Measurements from ENCODE around the gene ADARB2. TPM values are rescaled to one million over a fixed set of nuclear protein-coding genes. Genes with fewer than 3 reads are reported as not detected.

The ADARB2 gene
- total RNA-seq, 2 experiments from 2014 or later, result 0.17 to 0.30 TPM

DNA sequence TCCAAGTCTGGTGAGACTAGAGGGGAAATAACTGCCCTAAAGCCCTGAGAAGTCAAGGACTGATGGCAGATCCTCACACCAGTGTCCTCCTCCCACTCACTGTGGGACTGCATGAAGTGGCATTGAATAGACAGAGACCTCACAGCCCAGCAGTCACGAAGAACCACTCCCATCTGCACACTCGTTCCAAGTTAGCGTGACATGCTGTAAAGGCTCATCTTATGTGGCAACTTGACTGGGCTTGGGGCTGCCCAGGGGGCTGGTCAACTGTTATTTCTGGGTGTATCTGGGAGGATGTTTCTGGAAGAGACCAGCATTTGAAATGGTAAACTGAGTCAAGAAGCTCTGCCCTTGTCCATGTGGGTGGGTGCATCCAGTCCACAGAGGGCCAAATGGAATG is 104.7 kb downstream of the ADARB2 start:
- ChIA-PET CTCF (no interaction called here), POLR2A (no interaction called here)
- Mint-ChIP-seq H3K36me3 (ENCODE audit: low read depth) (no peaks in the 10 kb centered on the region), H3K9me3 (no peaks in the 10 kb centered on the region), H3K4me1 (peaks cover 5% of the 10 kb centered on the region), H3K4me3 (no peak overlapping the region), H3K27ac (no peak overlapping the region), H3K27me3 (no peaks in the 10 kb centered on the region)
- no peak for DNase-seq

GRCh38 chr10:1632141-1632540 is 105.2 kb downstream of the ADARB2 start:
- H3K36me3 Mint-ChIP-seq (ENCODE audit: low read depth), result no peaks in the 10 kb centered on the region
- POLR2A ChIA-PET, result no interaction called here
- H3K27ac Mint-ChIP-seq, result no peak overlapping the region
- peaks cover 5% of the 10 kb centered on the region for H3K4me1 Mint-ChIP-seq
- H3K4me3 Mint-ChIP-seq, result no peak overlapping the region
- no peaks in the 10 kb centered on the region for H3K27me3 Mint-ChIP-seq
- H3K9me3 Mint-ChIP-seq, result no peaks in the 10 kb centered on the region
- DNase-seq, result no peak
- CTCF ChIA-PET, result no interaction called here

DNA sequence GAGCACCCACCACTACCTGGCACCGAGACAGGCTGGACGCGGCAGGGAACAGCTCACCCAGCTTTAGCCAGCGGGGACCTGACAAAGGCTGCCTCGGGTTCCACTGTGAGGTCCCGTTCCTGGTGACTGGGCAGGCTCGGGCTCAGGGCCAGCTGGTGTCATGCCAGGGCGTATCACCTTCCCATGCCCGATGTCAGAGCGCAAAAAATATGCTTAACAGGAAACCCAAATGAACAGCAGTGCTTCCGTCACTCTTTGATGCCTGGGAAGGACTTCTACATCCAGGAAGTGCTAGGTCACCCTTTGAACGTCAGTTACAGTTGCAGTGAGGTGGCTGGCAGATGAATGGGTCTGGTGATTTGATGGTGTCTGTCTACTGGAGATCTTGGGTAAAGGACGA is 106.0 kb downstream of the ADARB2 start:
- ChIA-PET CTCF (no interaction called here), POLR2A (no interaction called here)
- H3K27me3 Mint-ChIP-seq, result no peaks in the 10 kb centered on the region
- no peak for DNase-seq
- peak overlapping the region; percentile 33 for H3K27ac Mint-ChIP-seq
- H3K36me3 Mint-ChIP-seq (ENCODE audit: low read depth), result no peaks in the 10 kb centered on the region
- H3K4me3 Mint-ChIP-seq, result no peak overlapping the region
- H3K4me1 Mint-ChIP-seq, result peaks cover 5% of the 10 kb centered on the region
- no peaks in the 10 kb centered on the region for H3K9me3 Mint-ChIP-seq

- Mint-ChIP-seq H3K9me3 (no peaks in the 10 kb centered on the region), H3K4me3 (no peak overlapping the region), H3K4me1 (peaks cover 5% of the 10 kb centered on the region), H3K27me3 (no peaks in the 10 kb centered on the region), H3K27ac (no peak overlapping the region), H3K36me3 (ENCODE audit: low read depth) (no peaks in the 10 kb centered on the region)
- POLR2A ChIA-PET, result no interaction called here
- no peak for DNase-seq
- CTCF ChIA-PET, result no interaction called here
These were observed 107.0 kb downstream of the ADARB2 start for GRCh38 chr10:1630304-1630703.

DNA sequence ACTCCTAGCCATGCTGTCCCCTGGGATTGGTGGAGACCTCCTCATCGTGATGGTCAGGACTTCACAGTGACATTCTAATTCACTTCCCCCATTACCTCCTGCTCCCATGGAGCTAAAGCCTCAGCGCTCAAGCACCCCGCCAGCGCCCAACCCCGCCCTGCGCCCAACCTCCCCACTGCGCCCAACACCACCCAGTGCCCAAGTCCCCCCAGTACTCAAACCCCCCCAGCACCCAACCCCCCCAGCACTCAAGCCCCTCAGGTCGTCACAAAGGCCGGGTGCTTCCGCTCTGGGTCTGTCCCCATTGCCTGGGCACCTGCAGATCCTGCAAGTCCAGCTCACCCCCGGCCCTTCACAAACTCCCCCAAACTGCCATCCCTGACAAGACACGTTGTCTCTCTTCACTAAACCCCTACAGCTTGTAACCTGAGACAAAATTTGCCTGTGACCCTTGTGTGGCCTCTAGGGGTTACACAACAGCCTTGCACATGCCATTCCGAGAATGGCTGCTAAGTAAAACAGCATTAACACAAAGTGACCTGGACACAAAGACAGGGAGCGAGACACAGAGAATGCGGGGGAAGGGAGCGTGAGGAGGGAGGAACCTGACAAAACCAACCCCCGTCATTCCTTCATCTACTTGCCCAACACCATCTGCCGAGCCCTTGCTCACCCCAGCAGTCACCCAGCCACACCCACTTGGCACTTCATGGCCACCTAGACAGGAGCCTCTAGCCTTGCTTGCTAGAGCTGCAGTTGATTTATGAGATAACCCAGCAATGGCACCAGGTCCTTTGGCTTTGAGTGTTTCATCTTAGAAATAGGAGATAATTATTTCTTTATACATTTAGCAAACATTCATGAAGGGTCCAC is 107.8 kb downstream of the ADARB2 start:
- H3K27ac Mint-ChIP-seq, result no peak overlapping the region
- peaks cover 5% of the 10 kb centered on the region for H3K4me1 Mint-ChIP-seq
- H3K27me3 Mint-ChIP-seq, result no peaks in the 10 kb centered on the region
- H3K9me3 Mint-ChIP-seq, result no peaks in the 10 kb centered on the region
- no peaks in the 10 kb centered on the region for H3K36me3 Mint-ChIP-seq (ENCODE audit: low read depth)
- DNase-seq, result no peak
- POLR2A ChIA-PET, result no interaction called here
- no peak overlapping the region for H3K4me3 Mint-ChIP-seq
- CTCF ChIA-PET, result no interaction called here

DNA sequence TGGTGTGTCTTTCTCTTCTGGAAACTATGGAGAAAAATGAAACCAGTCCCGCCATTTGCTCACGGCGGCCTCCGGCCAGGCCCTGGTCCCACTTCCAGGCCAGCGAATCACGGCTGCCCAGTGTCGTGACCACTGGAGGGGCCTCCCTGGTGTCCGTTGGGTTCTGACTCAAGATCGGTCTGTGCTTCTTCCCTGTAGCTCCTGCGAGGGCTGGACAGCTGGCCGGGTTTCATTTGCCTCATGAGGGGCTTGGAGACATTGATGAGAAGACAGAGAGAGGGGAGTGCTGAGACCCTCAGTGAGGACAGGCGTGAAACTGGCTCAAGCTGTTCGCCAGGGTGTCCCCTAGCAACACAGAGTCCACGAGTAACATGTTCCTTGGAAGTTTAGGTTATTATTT is 108.6 kb downstream of the ADARB2 start:
- Mint-ChIP-seq H3K27ac (no peak overlapping the region), H3K9me3 (no peaks in the 10 kb centered on the region), H3K27me3 (no peaks in the 10 kb centered on the region), H3K4me1 (peaks cover 5% of the 10 kb centered on the region), H3K4me3 (no peak overlapping the region), H3K36me3 (ENCODE audit: low read depth) (no peaks in the 10 kb centered on the region)
- POLR2A ChIA-PET, result no interaction called here
- DNase-seq, result no peak
- CTCF ChIA-PET, result no interaction called here

- Mint-ChIP-seq H3K4me3 (no peak overlapping the region), H3K36me3 (ENCODE audit: low read depth) (no peaks in the 10 kb centered on the region), H3K4me1 (peaks cover 5% of the 10 kb centered on the region), H3K27ac (no peak overlapping the region), H3K9me3 (no peaks in the 10 kb centered on the region), H3K27me3 (no peaks in the 10 kb centered on the region)
- ChIA-PET POLR2A (no interaction called here), CTCF (no interaction called here)
- DNase-seq, result no peak
These were observed 109.4 kb downstream of the ADARB2 start for GRCh38 chr10:1627945-1628344.

DNA sequence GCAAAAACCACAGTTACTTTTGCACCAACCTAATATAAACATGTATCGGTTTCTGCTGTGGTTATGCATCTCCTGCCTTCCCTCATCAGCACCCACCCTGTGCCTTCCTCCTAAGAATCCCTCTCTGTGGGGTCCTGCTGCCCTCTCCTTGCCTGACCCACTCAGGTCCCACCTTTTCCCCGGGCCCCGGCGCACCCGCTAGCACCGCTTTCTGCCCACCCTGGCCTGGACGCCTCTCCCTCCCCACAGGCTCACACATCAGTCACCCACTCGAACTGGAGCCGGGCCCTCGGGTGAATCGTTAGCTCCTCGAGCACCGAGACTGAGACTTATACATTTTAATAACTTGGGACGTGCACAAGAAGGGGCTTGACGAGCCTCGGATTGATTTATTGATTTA is 110.5 kb downstream of the ADARB2 start:
- Mint-ChIP-seq H3K4me3 (no peak overlapping the region), H3K27ac (no peak overlapping the region), H3K4me1 (peaks cover 5% of the 10 kb centered on the region), H3K9me3 (no peaks in the 10 kb centered on the region), H3K27me3 (peaks cover 2% of the 10 kb centered on the region), H3K36me3 (ENCODE audit: low read depth) (no peaks in the 10 kb centered on the region)
- CTCF ChIA-PET, result no interaction called here
- POLR2A ChIA-PET, result no interaction called here
- no peak for DNase-seq

GRCh38 chr10:1626410-1626809 is 110.9 kb downstream of the ADARB2 start:
- Mint-ChIP-seq H3K9me3 (no peaks in the 10 kb centered on the region), H3K27ac (peak overlapping the region; percentile 2), H3K36me3 (ENCODE audit: low read depth) (no peaks in the 10 kb centered on the region), H3K4me1 (peaks cover 4% of the 10 kb centered on the region), H3K27me3 (peaks cover 2% of the 10 kb centered on the region), H3K4me3 (no peak overlapping the region)
- CTCF ChIA-PET, result no interaction called here
- POLR2A ChIA-PET, result no interaction called here
- DNase-seq, result no peak

- DNase-seq, result no peak
- Mint-ChIP-seq H3K27ac (no peak overlapping the region), H3K36me3 (ENCODE audit: low read depth) (no peaks in the 10 kb centered on the region), H3K4me3 (no peak overlapping the region), H3K27me3 (peaks cover 2% of the 10 kb centered on the region), H3K4me1 (no peaks in the 10 kb centered on the region), H3K9me3 (no peaks in the 10 kb centered on the region)
- POLR2A ChIA-PET, result no interaction called here
- CTCF ChIA-PET, result no interaction called here
These were observed 111.6 kb downstream of the ADARB2 start for GRCh38 chr10:1625731-1626130.

DNA sequence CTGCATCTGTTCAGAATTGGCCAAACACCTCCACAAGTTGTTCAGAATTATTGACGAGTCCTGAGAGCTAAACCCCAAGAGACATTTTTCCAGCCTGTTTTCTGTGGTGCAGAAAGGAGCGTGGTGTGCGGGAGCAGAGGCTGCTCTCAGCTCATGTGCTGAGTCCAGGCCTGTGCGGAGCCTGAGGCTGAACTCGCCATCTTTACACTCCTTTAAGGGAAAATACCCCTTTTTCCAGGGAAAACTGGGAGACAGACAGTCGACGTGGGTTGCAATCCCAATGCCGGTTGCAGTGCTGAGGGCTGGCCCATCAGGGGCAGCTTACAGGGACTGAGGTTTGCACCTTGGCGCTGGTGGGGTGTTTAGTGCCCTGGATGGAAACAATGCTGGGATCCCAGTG is 112.2 kb downstream of the ADARB2 start:
- Mint-ChIP-seq H3K36me3 (ENCODE audit: low read depth) (no peaks in the 10 kb centered on the region), H3K4me1 (no peaks in the 10 kb centered on the region), H3K4me3 (no peak overlapping the region), H3K27ac (no peak overlapping the region), H3K27me3 (peaks cover 2% of the 10 kb centered on the region), H3K9me3 (no peaks in the 10 kb centered on the region)
- POLR2A ChIA-PET, result no interaction called here
- no peak for DNase-seq
- CTCF ChIA-PET, result interaction anchor here (0.6 kb wide), 1 partner anchor 119 kb away, joined by 3 read pairs; no protein-coding TSS in a partner anchor

GRCh38 chr10:1624240-1624639 is 113.1 kb downstream of the ADARB2 start:
- DNase-seq, result no peak
- ChIA-PET CTCF (interaction anchor here (0.6 kb wide), 1 partner anchor 120 kb away, joined by 3 read pairs; no protein-coding TSS in a partner anchor), POLR2A (no interaction called here)
- Mint-ChIP-seq H3K27ac (no peak overlapping the region), H3K4me3 (no peak overlapping the region), H3K4me1 (no peaks in the 10 kb centered on the region), H3K27me3 (peaks cover 2% of the 10 kb centered on the region), H3K36me3 (ENCODE audit: low read depth) (no peaks in the 10 kb centered on the region), H3K9me3 (no peaks in the 10 kb centered on the region)

DNA sequence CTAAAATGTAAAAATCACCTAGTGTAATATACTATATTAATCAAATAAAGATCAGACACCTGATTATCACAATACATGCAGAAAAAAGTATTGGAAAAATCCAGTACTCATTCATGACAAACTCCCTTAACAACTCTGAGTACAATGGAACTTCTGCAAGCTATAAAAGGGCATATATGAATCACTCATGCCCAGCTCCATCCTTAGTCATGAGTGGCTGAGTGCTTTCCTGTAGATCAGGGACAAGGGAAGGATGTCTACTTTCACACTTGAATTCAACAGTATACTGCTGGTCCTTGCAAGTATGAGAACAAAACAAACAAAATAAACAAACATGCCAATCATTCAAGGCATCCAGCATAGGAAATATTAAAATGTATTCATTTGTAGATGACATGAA is 116.5 kb downstream of the ADARB2 start:
- H3K9me3 Mint-ChIP-seq, result peaks cover 4% of the 10 kb centered on the region
- POLR2A ChIA-PET, result no interaction called here

More for the DNA sequence above, 116.5 kb downstream of the ADARB2 start:
- Mint-ChIP-seq H3K4me1 (no peaks in the 10 kb centered on the region), H3K27me3 (peaks cover 2% of the 10 kb centered on the region), H3K36me3 (ENCODE audit: low read depth) (no peaks in the 10 kb centered on the region), H3K27ac (no peak overlapping the region), H3K4me3 (no peak overlapping the region)
- CTCF ChIA-PET, result no interaction called here
- DNase-seq, result no peak

Measured in activated CD4-positive, alpha-beta T cell treated with anti-CD3 and anti-CD28 coated beads, Interleukin-2, amount 10 ng/mL, durations not matched to agents 7 days and 5 days (primary cell).